ENCODE measurements around the gene ETS2.
"Not testable (repeated sequence)": the region's sequence is repeated elsewhere in the genome, so short reads cannot be mapped to it uniquely, and the experiment has no call there.

Gene ETS2

DNA sequence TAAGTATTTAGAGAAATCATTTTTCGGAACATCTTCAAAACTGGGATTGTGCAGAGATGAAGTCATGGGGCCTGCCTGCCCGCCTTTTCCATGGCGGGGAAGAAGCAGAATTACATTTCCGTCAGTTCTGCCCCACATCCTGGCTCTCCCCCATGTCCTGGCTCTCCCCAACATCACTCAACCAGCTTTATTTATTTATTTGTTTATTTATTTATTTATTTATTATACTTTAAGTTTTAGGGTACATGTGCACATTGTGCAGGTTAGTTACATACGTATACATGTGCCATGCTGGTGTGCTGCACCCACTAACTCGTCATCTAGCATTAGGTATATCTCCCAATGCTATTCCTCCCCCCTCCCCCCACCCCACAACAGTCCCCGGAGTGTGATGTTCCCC lies 22.4 kb downstream of the ETS2 start:
- not testable (repeated sequence) for H3K27ac Mint-ChIP-seq, H3K27me3 Mint-ChIP-seq, H3K4me3 Mint-ChIP-seq, H3K9me3 Mint-ChIP-seq
- peaks cover 17% of the 10 kb centered on the region for H3K4me1 Mint-ChIP-seq (ENCODE audit: low read depth)
- peaks cover 27% of the 10 kb centered on the region for H3K36me3 Mint-ChIP-seq (ENCODE audit: low read depth)

- H3K9me3 Mint-ChIP-seq, result no peaks in the 10 kb centered on the region
- H3K27me3 Mint-ChIP-seq, result peaks cover 5% of the 10 kb centered on the region
- peaks cover 1% of the 10 kb centered on the region for H3K36me3 Mint-ChIP-seq (ENCODE audit: low read depth)
- peaks cover 17% of the 10 kb centered on the region for H3K4me1 Mint-ChIP-seq (ENCODE audit: low read depth)
- no peak overlapping the region for H3K27ac Mint-ChIP-seq
- H3K4me3 Mint-ChIP-seq, result no peak overlapping the region
Observed at GRCh38 chr21:38830671-38831525, 25.2 kb downstream of the ETS2 start.

- peaks cover 17% of the 10 kb centered on the region for H3K4me1 Mint-ChIP-seq (ENCODE audit: low read depth)
- H3K27me3 Mint-ChIP-seq, result peaks cover 5% of the 10 kb centered on the region
- no peaks in the 10 kb centered on the region for H3K36me3 Mint-ChIP-seq (ENCODE audit: low read depth)
- no peaks in the 10 kb centered on the region for H3K9me3 Mint-ChIP-seq
- H3K4me3 Mint-ChIP-seq, result no peak overlapping the region
- no peak overlapping the region for H3K27ac Mint-ChIP-seq
Observed at GRCh38 chr21:38831526-38832467, 26.1 kb downstream of the ETS2 start.

DNA sequence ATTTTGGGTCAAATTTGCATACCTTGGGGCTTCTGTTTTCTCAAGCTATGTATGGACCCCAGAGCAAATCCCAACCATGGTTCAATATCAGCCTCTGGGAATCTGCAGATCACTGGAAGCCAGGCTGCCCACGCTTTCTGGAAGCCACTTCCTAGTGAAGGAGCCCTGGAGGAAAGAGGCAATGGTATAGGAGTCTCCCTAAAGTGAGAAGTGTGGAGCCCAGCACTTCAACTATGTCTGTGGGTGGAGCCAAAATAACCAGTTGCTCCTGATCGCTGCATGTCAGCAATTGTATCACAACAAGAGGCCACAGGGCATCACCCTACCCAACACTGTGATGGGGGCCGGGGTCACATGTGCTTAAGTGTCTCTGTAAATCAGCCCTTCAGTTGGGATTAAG lies 26.9 kb downstream of the ETS2 start:
- no peaks in the 10 kb centered on the region for H3K9me3 Mint-ChIP-seq
- no peak overlapping the region for H3K27ac Mint-ChIP-seq
- H3K4me1 Mint-ChIP-seq (ENCODE audit: low read depth), result peaks cover 17% of the 10 kb centered on the region
- no peak overlapping the region for H3K4me3 Mint-ChIP-seq
- H3K27me3 Mint-ChIP-seq, result peaks cover 5% of the 10 kb centered on the region
- no peaks in the 10 kb centered on the region for H3K36me3 Mint-ChIP-seq (ENCODE audit: low read depth)

- no peaks in the 10 kb centered on the region for H3K36me3 Mint-ChIP-seq (ENCODE audit: low read depth)
- H3K27ac Mint-ChIP-seq, result no peak overlapping the region
- H3K27me3 Mint-ChIP-seq, result peaks cover 5% of the 10 kb centered on the region
Observed at GRCh38 chr21:38833117-38833516, 27.4 kb downstream of the ETS2 start.

GRCh38 chr21:38834725-38835124 lies 29.0 kb downstream of the ETS2 start:
- peaks cover 5% of the 10 kb centered on the region for H3K27me3 Mint-ChIP-seq
- H3K4me1 Mint-ChIP-seq (ENCODE audit: low read depth), result peaks cover 21% of the 10 kb centered on the region
- no peak overlapping the region for H3K4me3 Mint-ChIP-seq
- no peak overlapping the region for H3K27ac Mint-ChIP-seq
- H3K36me3 Mint-ChIP-seq (ENCODE audit: low read depth), result no peaks in the 10 kb centered on the region
- H3K9me3 Mint-ChIP-seq, result no peaks in the 10 kb centered on the region

More at GRCh38 chr21:38833117-38833516, 27.4 kb downstream of the ETS2 start:
- Mint-ChIP-seq H3K4me1 (ENCODE audit: low read depth) (peaks cover 17% of the 10 kb centered on the region), H3K9me3 (no peaks in the 10 kb centered on the region), H3K4me3 (no peak overlapping the region)

GRCh38 chr21:38837806-38838461 lies 32.2 kb downstream of the ETS2 start:
- Mint-ChIP-seq H3K27me3 (peaks cover 5% of the 10 kb centered on the region), H3K4me1 (ENCODE audit: low read depth) (peaks cover 20% of the 10 kb centered on the region), H3K9me3 (no peaks in the 10 kb centered on the region), H3K36me3 (ENCODE audit: low read depth) (no peaks in the 10 kb centered on the region), H3K4me3 (no peak overlapping the region), H3K27ac (no peak overlapping the region)

DNA sequence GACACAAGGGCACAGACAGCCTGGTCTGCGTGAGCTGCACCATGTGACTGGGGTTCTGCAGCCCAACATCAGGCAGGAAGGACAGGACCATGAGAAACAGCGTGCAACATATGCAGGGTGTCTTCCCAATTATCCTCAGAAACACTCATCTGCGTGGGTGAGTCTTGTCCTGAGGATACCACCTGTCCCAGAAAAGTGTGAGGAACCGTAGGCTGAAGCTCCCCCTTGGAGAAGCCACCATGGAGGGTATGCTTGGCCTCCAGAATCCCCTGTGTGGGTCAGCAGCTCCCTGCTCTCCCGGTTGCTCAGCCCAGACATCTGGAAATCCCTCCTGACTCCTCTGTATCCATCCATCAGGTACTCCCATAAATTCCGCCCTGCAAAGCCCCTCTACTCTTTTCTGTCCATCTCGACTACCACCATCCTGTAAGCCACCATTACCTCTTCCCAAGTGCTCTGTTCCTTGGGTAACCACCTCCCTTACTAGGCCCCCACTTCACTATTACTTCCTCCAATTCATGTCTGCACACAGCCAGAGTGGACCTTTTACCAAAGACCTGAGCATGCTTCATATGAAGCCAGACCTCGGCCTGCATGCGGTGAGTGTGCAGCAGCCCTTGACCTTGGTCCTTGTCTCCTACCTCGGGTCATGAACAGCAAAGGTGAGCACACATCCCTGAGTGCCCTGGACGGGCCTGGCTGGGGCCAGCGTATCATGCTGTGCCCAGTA lies 33.0 kb downstream of the ETS2 start:
- no peaks in the 10 kb centered on the region for H3K27me3 Mint-ChIP-seq
- no peaks in the 10 kb centered on the region for H3K36me3 Mint-ChIP-seq (ENCODE audit: low read depth)
- peaks cover 20% of the 10 kb centered on the region for H3K4me1 Mint-ChIP-seq (ENCODE audit: low read depth)
- no peaks in the 10 kb centered on the region for H3K9me3 Mint-ChIP-seq
- no peak overlapping the region for H3K4me3 Mint-ChIP-seq
- no peak overlapping the region for H3K27ac Mint-ChIP-seq

DNA sequence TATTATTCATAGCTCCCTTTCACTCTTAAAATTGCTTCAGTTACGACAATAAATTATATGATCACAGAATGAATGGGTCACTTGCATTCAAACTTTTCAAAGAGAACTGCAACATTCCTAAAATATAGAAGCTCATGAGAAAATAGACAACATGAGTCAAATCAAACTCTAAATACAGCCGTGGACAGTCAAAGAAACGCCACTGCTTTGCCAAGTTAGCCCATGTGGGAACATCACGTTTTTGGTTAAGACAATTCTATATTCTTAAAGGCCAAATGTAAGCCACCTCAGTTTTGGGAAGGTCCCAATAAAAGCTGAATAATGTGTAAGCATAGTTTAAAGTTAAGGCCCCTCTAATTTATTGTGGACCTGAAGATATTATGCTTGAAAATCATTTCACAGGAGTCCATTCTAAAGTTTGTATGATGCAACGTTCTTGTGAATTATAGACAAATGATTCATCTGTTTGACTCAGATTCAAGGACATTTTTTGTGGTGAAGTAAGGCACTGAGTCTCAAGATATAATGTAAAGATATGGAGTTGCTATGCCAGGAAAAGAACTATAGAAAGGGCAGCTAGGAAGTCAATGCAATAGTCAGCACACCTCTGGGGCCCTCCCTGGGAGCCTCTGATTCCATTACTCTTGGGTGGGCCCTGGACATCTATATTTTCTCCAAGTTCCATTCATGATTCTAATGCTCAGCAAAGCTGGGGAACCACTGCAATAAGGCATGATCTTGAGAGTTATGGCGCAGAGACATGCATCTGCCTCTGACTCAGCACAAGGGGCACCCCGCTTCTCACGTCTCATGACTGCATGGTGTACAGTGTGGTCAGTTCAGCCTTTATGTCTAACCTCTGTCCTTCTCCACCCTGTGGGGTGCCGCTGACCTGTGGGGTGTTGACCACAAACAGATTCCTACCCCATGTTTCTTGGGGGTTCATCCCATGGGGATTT lies 33.9 kb downstream of the ETS2 start:
- Mint-ChIP-seq H3K4me1 (ENCODE audit: low read depth) (peaks cover 20% of the 10 kb centered on the region), H3K36me3 (ENCODE audit: low read depth) (no peaks in the 10 kb centered on the region), H3K27me3 (no peaks in the 10 kb centered on the region), H3K27ac (no peak overlapping the region), H3K9me3 (no peaks in the 10 kb centered on the region), H3K4me3 (no peak overlapping the region)

DNA sequence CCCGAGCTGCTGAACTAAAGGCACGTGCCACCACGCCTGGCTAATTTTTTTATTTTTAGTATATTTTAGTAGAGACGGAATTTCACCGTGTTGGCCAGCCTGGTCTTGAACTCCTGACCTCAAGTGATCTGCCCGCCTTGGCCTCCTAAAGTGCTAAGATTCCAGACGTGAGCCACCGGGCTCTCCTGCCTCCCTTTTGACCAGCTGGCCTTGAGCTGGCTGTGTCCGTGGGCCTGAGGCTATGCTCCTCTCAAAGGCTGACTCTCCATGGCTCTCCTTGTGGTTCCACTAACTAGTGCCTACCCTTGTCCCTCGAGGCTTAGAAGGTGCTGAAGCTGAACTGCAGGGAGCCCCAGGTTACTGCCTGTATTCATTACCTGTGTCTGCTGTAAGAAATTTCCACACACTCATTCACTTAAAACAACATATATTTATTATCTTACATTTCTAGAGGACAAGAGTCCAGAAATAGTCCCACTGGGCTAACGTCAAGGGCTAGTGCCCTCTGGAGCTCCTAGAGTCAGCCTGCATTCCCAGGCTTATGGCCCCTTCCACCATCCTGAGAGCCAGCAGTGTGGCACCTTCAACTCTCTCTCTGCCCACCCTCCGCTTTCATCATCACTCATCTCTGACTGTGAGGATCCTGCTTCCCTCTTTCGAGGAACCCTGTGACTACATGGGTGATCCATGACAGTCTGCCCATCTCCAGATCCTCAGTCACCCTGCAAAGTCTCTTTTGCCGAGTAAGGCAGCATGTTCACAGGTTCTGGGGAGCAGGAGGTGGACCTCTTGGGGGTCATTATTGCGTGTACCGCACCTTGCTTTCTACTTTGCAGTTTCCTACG lies 34.9 kb downstream of the ETS2 start:
- Mint-ChIP-seq H3K27me3 (no peaks in the 10 kb centered on the region), H3K4me3 (no peak overlapping the region), H3K36me3 (ENCODE audit: low read depth) (no peaks in the 10 kb centered on the region), H3K4me1 (ENCODE audit: low read depth) (peaks cover 20% of the 10 kb centered on the region), H3K9me3 (no peaks in the 10 kb centered on the region), H3K27ac (peak overlapping the region; percentile 67)

DNA sequence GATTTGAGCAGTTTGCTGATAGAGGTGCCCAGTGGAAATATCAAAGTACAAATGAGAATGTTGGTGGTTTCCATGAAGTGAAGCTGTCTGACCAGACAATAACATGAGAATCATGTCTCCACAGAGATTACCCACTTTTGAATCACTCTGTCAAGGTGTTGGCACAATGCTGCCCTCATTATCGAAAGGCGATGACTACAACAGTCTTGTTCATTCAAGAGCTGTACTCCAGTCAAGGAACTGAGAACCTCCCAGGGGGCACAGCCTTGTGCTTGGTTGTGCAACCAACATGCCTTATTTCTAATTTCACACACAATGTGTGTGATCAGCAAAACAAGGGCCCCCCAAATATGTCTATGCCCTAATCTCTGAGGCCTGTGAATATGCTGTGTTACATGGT lies 35.7 kb downstream of the ETS2 start:
- no peaks in the 10 kb centered on the region for H3K9me3 Mint-ChIP-seq
- no peaks in the 10 kb centered on the region for H3K27me3 Mint-ChIP-seq
- no peaks in the 10 kb centered on the region for H3K36me3 Mint-ChIP-seq (ENCODE audit: low read depth)
- no peak overlapping the region for H3K27ac Mint-ChIP-seq
- no peak overlapping the region for H3K4me3 Mint-ChIP-seq
- peaks cover 20% of the 10 kb centered on the region for H3K4me1 Mint-ChIP-seq (ENCODE audit: low read depth)

DNA sequence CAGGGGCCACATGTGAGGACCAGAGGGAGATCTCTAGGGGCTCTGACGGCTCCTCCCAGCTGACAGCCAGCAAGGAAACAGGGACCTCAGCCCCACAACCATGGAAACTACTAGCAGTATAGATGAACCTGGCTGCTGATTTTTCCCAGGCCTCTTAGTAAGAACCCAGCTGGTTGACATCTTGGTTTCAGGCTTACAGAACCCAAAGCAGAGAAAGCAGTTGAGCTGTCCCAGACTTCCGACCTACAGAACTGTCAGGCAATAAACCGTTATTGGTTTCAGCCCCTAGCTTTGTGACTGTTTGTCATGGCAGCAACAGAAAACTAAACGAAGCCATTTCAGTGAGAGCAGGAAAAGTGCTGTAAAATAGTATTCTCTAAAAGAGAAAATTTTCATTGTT lies 36.4 kb downstream of the ETS2 start:
- H3K27ac Mint-ChIP-seq, result no peak overlapping the region

GRCh38 chr21:38843379-38843778 lies 37.6 kb downstream of the ETS2 start:
- Mint-ChIP-seq H3K4me3 (no peak overlapping the region), H3K36me3 (ENCODE audit: low read depth) (no peaks in the 10 kb centered on the region), H3K27ac (no peak overlapping the region), H3K27me3 (no peaks in the 10 kb centered on the region), H3K4me1 (ENCODE audit: low read depth) (peaks cover 20% of the 10 kb centered on the region), H3K9me3 (no peaks in the 10 kb centered on the region)

More for the DNA sequence above, 36.4 kb downstream of the ETS2 start:
- Mint-ChIP-seq H3K36me3 (ENCODE audit: low read depth) (no peaks in the 10 kb centered on the region), H3K9me3 (no peaks in the 10 kb centered on the region), H3K27me3 (no peaks in the 10 kb centered on the region), H3K4me1 (ENCODE audit: low read depth) (peaks cover 20% of the 10 kb centered on the region), H3K4me3 (no peak overlapping the region)
